ENCODE measurements around the gene SLC7A6OS.

Gene SLC7A6OS

DNA sequence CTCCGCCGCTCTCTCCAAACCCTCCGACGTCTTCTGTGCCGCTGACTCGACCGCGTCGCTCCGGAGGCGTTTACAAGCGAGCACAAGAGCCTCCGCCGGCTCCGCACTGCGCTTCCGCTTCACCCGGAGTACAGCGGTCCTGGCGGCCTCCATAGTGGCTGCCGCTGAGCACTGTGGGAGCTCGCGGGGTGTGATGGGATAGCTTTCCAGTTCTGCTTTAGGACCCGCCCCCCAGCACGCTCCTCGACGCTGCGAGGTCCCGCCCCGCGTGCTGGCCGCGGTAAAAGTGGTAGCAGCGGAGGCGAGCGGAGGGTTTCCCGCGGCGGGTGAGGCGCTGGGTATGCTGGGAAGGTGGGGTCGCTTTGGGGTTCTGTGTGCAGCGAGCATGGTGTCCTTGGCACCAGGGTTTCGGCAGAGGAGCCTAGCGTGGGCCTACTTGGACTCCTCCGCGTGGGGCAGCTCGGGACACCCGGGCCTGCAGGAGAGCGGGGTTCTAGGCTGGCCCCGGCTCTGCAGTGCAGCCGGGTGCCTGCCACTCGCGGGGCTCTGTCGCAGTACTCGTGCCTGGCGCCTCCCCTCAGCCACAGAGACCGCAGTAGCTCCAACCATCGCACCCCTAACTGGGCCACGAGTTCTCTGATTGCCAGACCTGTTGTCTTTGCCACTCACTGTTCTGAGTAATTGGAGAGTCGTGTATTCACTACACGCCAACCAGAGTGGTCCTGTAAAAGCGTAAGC, at the start of gene SLC7A6OS, which contains the start of gene PRMT7:
Gene SLC7A6OS (minus strand): TSS at position 173 of the 738 bp plus-strand sequence. CDS start 20 bp downstream, at position 153.
Gene PRMT7 (plus strand): TSS at position 246 of the 738 bp plus-strand sequence. CDS start 4,961 bp downstream, outside the sequence.
- H3K4me3 Mint-ChIP-seq = peak within 1 kb of the TSS; percentile 89
- DNase-seq (ENCODE audit: low spot score) = peak; percentile 95
- H3K27me3 Mint-ChIP-seq (ENCODE audit: low read depth) = no peaks in the 10 kb centered on the region
- H3K4me1 Mint-ChIP-seq (ENCODE audit: low read depth) = peaks cover 37% of the 10 kb centered on the region
- H3K27ac Mint-ChIP-seq = peak within 1 kb of the TSS; percentile 97
- peaks cover 32% of the 10 kb centered on the region for H3K36me3 Mint-ChIP-seq (ENCODE audit: low read depth)
- no peaks in the 10 kb centered on the region for H3K9me3 Mint-ChIP-seq

DNA sequence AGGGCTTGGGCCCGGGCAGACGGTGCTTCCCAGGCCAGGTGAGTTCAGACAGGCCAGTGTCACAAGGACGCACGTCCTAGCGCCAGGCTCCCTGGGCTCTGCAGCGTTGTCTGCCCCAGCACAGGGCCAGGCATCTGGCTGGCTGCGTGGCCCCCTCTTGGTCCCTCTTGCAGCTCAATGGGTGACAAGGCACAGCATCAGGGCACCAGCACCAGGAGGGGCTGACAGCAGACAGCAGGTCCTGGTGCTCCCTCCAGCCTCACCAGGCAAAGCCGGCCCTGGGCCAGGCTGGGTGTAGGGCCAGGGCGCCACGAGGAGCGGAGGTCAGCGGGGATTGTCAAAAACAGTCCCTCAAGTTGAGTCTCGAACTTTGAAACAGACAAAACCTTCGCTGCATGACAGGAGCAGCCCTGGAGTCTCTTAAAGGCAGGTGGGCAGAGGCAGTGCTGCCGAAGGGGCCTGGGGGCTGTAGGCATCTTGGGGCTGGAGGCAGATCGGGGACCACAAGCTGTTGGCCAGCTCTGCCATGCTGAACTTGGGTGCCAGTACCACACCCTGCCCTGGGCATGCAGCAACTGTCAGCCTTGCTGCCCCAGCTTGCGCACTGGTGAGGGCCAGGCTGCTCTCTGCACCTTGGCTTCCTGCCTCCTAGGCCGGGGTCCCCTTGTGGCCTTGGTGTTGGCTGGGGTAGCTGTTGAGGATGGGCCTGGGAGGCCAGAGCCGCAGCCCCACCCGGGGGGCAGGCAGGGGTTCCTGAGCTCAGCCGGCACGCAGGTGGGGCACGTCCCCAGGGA, 48.8 kb upstream of the SLC7A6OS start:
- H3K4me3 Mint-ChIP-seq = no peak overlapping the region
- H3K9me3 Mint-ChIP-seq = no peaks in the 10 kb centered on the region
- DNase-seq (ENCODE audit: low spot score) = no peak
- no peaks in the 10 kb centered on the region for H3K27me3 Mint-ChIP-seq (ENCODE audit: low read depth)
- H3K36me3 Mint-ChIP-seq (ENCODE audit: low read depth) = peaks cover 43% of the 10 kb centered on the region
- no peak overlapping the region for H3K27ac Mint-ChIP-seq
- peaks cover 34% of the 10 kb centered on the region for H3K4me1 Mint-ChIP-seq (ENCODE audit: low read depth)

DNA sequence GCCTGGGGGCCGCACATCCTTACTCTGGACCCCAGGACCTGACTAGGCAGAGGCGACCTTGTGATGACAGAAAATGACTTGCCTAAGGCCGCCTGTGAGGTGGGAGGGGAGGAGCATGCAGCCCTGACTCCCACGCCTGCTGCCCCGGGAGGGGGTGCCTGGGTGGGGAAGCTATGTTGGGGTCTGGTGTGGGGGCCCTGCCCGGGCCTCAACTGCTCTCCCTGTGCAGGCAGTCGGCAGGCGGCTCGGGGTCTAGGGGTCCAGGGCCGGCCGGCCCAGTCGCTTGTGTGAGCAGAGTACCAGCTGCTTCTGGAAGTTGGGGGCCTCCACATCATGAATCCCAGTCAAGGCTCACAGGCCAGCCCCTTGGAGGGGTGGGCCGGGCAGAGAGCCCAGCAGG, 48.2 kb upstream of the SLC7A6OS start:
- Mint-ChIP-seq H3K36me3 (ENCODE audit: low read depth) (peaks cover 49% of the 10 kb centered on the region), H3K4me1 (ENCODE audit: low read depth) (peaks cover 33% of the 10 kb centered on the region), H3K9me3 (no peaks in the 10 kb centered on the region), H3K4me3 (no peak overlapping the region), H3K27me3 (ENCODE audit: low read depth) (no peaks in the 10 kb centered on the region), H3K27ac (no peak overlapping the region)
- no peak for DNase-seq (ENCODE audit: low spot score)

DNA sequence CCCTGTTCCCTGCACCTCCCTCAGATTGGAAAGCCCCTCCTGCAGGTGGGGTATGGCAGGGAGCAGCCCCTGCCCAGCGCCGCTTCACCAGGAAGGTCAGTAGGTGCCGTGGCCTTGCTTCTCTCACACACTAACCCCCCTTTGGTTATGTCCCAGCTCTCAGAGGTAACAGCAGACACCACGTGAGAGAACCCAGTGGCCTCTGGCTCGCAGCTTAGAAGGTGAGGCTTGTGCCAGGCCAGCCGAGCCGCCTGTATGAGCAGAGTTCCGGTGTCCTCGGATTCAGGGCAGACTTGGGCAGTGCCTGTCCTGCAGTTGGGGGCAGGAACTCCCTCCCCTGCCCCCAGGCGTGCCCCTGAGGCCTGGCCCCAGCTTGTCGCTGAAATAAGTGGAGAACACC, 47.2 kb upstream of the SLC7A6OS start:
- Mint-ChIP-seq H3K36me3 (ENCODE audit: low read depth) (peaks cover 60% of the 10 kb centered on the region), H3K27ac (no peak overlapping the region), H3K9me3 (no peaks in the 10 kb centered on the region), H3K4me3 (no peak overlapping the region), H3K4me1 (ENCODE audit: low read depth) (peaks cover 32% of the 10 kb centered on the region), H3K27me3 (ENCODE audit: low read depth) (no peaks in the 10 kb centered on the region)
- no peak for DNase-seq (ENCODE audit: low spot score)

DNA sequence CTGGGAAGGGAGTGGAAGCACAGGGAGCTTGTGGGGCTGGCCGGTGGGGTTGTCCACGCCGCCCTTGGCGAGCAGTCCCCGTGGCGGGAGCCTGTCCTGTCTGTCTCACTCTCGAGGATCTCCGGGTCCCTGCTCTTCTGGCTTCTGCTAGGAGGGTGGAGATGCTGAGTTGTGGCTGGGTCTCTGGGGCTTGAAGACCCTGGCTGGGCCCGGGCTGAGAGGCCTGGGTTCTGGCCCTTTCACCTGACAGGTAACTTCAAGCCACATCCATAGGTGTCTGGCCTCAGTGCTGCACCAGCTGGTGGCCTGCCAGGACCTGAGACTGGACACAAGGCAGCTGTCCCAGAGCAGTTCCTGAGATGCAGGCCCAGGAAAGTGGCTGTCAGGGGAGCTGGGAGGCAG, 46.8 kb upstream of the SLC7A6OS start:
- Mint-ChIP-seq H3K9me3 (no peaks in the 10 kb centered on the region), H3K27ac (no peak overlapping the region), H3K27me3 (ENCODE audit: low read depth) (no peaks in the 10 kb centered on the region), H3K36me3 (ENCODE audit: low read depth) (peaks cover 64% of the 10 kb centered on the region), H3K4me1 (ENCODE audit: low read depth) (peaks cover 32% of the 10 kb centered on the region), H3K4me3 (peak overlapping the region; percentile 38)
- DNase-seq (ENCODE audit: low spot score) = no peak

DNA sequence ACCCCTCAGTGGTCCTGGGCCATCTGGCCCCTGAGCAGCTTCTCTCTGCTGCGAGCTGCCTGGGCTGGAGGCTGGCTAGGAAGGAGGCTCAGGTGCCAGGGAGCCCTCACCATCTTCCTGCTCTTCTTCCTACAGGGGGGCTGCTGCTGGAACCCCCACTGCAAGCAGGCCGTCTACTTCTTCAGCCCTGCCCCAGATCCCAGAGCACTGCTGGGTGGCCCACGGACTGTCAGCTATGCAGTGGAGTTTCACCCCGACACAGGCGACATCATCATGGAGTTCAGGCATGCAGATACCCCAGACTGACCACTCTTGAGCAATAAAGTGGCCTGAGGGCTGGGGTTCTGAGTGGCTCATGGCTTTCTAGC, 46.2 kb upstream of the SLC7A6OS start:
- no peaks in the 10 kb centered on the region for H3K9me3 Mint-ChIP-seq
- peak overlapping the region; percentile 55 for H3K27ac Mint-ChIP-seq
- peak overlapping the region; percentile 70 for H3K4me3 Mint-ChIP-seq
- no peak for DNase-seq (ENCODE audit: low spot score)
- peaks cover 32% of the 10 kb centered on the region for H3K4me1 Mint-ChIP-seq (ENCODE audit: low read depth)
- peaks cover 67% of the 10 kb centered on the region for H3K36me3 Mint-ChIP-seq (ENCODE audit: low read depth)
- H3K27me3 Mint-ChIP-seq (ENCODE audit: low read depth) = no peaks in the 10 kb centered on the region

DNA sequence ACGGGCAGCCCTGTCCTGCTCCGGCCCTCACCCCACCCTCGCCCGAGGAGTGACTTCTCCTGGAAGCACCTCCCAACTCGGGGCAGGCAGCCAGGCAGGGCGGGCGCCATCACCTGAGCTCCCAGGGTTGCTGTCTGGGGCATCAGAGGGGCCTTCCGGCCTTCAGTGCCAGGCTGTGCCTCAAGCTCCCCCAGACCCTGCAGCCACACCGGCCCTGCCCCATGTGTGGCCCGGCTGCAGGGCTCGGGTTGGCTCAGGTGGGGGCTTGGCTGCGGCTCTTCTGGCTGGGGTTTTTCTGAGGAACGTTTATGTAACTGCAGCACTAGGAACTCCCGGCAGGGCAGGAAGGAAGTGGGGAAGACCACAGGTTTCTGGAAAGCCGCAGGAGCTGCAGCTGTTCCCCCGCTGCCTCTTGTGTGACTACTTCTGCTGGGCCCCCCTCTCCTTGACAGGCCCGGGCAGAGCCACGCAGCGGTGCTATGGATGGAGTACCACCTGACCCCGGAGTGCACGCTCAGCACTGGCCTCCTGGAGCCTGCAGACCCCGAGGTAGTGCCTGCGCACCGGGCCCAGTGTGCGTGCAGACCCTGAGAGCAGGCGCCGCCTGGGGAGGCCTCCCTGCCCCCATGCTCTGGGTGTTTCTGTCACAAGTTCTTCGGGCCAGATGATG, 45.6 kb upstream of the SLC7A6OS start:
- peak overlapping the region; percentile 55 for H3K27ac Mint-ChIP-seq
- no peaks in the 10 kb centered on the region for H3K9me3 Mint-ChIP-seq
- peak; percentile 78 for DNase-seq (ENCODE audit: low spot score)
- H3K4me3 Mint-ChIP-seq = peak overlapping the region; percentile 70
- peaks cover 32% of the 10 kb centered on the region for H3K4me1 Mint-ChIP-seq (ENCODE audit: low read depth)
- H3K36me3 Mint-ChIP-seq (ENCODE audit: low read depth) = peaks cover 72% of the 10 kb centered on the region
- H3K27me3 Mint-ChIP-seq (ENCODE audit: low read depth) = no peaks in the 10 kb centered on the region

GRCh38 chr16:68355447-68356248, 44.9 kb upstream of the SLC7A6OS start:
- no peaks in the 10 kb centered on the region for H3K27me3 Mint-ChIP-seq (ENCODE audit: low read depth)
- H3K4me1 Mint-ChIP-seq (ENCODE audit: low read depth) = peaks cover 32% of the 10 kb centered on the region
- H3K4me3 Mint-ChIP-seq = peak overlapping the region; percentile 70
- H3K9me3 Mint-ChIP-seq = no peaks in the 10 kb centered on the region
- no peak overlapping the region for H3K27ac Mint-ChIP-seq
- DNase-seq (ENCODE audit: low spot score) = no peak
- H3K36me3 Mint-ChIP-seq (ENCODE audit: low read depth) = peaks cover 74% of the 10 kb centered on the region

- peaks cover 71% of the 10 kb centered on the region for H3K36me3 Mint-ChIP-seq (ENCODE audit: low read depth)
- H3K27me3 Mint-ChIP-seq (ENCODE audit: low read depth) = no peaks in the 10 kb centered on the region
- DNase-seq (ENCODE audit: low spot score) = no peak
- H3K4me3 Mint-ChIP-seq = no peak overlapping the region
- H3K27ac Mint-ChIP-seq = no peak overlapping the region
- H3K9me3 Mint-ChIP-seq = no peaks in the 10 kb centered on the region
- peaks cover 32% of the 10 kb centered on the region for H3K4me1 Mint-ChIP-seq (ENCODE audit: low read depth)
These were observed 44.1 kb upstream of the SLC7A6OS start for GRCh38 chr16:68354816-68355215.

GRCh38 chr16:68353366-68353765, 42.6 kb upstream of the SLC7A6OS start:
- no peak overlapping the region for H3K27ac Mint-ChIP-seq
- no peak for DNase-seq (ENCODE audit: low spot score)
- H3K9me3 Mint-ChIP-seq = no peaks in the 10 kb centered on the region
- H3K27me3 Mint-ChIP-seq (ENCODE audit: low read depth) = no peaks in the 10 kb centered on the region
- peaks cover 79% of the 10 kb centered on the region for H3K36me3 Mint-ChIP-seq (ENCODE audit: low read depth)
- H3K4me1 Mint-ChIP-seq (ENCODE audit: low read depth) = peaks cover 31% of the 10 kb centered on the region
- H3K4me3 Mint-ChIP-seq = no peak overlapping the region

DNA sequence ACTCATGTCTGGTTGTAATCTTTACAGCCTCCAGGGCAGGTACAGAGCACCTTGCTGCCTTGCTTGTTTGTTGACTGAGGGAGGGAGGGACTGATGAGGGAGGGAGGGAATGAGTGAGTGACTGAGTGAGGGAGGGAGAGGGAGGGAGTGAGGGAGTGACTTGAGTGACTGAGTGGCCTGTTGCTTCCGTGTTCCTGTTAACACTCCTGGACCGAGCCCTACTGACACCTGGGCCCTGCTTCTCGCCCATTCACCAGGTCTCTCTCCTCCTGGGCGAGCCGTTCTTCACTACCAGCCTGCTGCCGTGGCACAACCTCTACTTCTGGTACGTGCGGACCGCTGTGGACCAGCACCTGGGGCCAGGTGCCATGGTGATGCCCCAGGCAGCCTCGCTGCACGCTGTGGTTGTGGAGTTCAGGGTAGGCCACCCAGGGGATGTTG, 41.3 kb upstream of the SLC7A6OS start:
- Mint-ChIP-seq H3K27ac (no peak overlapping the region), H3K4me3 (no peak overlapping the region), H3K27me3 (ENCODE audit: low read depth) (no peaks in the 10 kb centered on the region), H3K36me3 (ENCODE audit: low read depth) (peaks cover 80% of the 10 kb centered on the region), H3K9me3 (no peaks in the 10 kb centered on the region), H3K4me1 (ENCODE audit: low read depth) (peaks cover 26% of the 10 kb centered on the region)
- no peak for DNase-seq (ENCODE audit: low spot score)

DNA sequence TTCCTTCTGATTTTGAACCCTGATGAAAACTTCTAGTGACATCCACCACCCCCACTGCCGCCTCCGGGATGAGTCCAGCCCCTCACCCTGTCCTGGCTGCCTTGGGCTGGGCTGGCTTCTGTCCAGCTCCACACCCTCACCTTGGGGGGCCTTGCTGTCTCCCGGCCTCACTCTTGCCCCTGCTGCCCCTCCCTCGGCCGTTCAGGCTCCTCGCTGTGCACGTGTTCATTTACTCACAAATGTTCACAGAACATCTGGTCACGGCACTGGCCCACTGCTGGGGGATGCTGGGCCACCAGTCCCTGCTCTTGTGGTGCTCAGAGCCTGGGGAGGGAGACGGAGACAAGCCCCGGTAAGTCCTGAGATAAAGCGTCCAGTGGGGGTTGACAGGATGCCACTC, 40.7 kb upstream of the SLC7A6OS start:
- no peak overlapping the region for H3K4me3 Mint-ChIP-seq
- H3K36me3 Mint-ChIP-seq (ENCODE audit: low read depth) = peaks cover 80% of the 10 kb centered on the region
- no peaks in the 10 kb centered on the region for H3K9me3 Mint-ChIP-seq
- no peak overlapping the region for H3K27ac Mint-ChIP-seq
- DNase-seq (ENCODE audit: low spot score) = no peak
- H3K4me1 Mint-ChIP-seq (ENCODE audit: low read depth) = peaks cover 21% of the 10 kb centered on the region
- H3K27me3 Mint-ChIP-seq (ENCODE audit: low read depth) = no peaks in the 10 kb centered on the region

GRCh38 chr16:68350813-68351350, 40.1 kb upstream of the SLC7A6OS start:
- no peak for DNase-seq (ENCODE audit: low spot score)
- H3K27ac Mint-ChIP-seq = no peak overlapping the region
- H3K36me3 Mint-ChIP-seq (ENCODE audit: low read depth) = peaks cover 76% of the 10 kb centered on the region
- no peaks in the 10 kb centered on the region for H3K27me3 Mint-ChIP-seq (ENCODE audit: low read depth)
- no peaks in the 10 kb centered on the region for H3K9me3 Mint-ChIP-seq
- H3K4me1 Mint-ChIP-seq (ENCODE audit: low read depth) = peaks cover 16% of the 10 kb centered on the region
- H3K4me3 Mint-ChIP-seq = no peak overlapping the region

Measured in T-helper 2 cell treated with Interferon-gamma antibody and Interleukin-4, amounts not matched to agents 5 μg/mL and 100 μg/mL, for 36 hours (primary cell).